ENCODE results near the gene AGO1. TPM values are rescaled to one million over a fixed set of nuclear protein-coding genes. Genes with fewer than 3 reads are reported as not detected.
A peak's percentile ranks its signal among the peaks of the same experiment; 100 is the strongest.

The AGO1 gene
- total RNA-seq, 1 donor from 2014 or later, result 61.5 TPM

GRCh38 chr1:35894656-35895055, 11.6 kb downstream of the AGO1 start:
- Mint-ChIP-seq H3K36me3 (ENCODE audit: low read depth) (peaks cover 13% of the 10 kb centered on the region), H3K27me3 (ENCODE audit: low read depth) (no peaks in the 10 kb centered on the region), H3K4me3 (no peak overlapping the region), H3K27ac (ENCODE audit: unreplicated experiment) (no peak overlapping the region), H3K4me1 (peaks cover 3% of the 10 kb centered on the region), H3K9me3 (no peaks in the 10 kb centered on the region)
- DNase-seq (ENCODE audit: low read depth, low spot score), result no peak
- no peak for TF ChIP-seq CTCF (conservative IDR thresholded peaks at IDR 0.05)

GRCh38 chr1:35899941-35900340, 16.9 kb downstream of the AGO1 start:
- Mint-ChIP-seq H3K9me3 (no peaks in the 10 kb centered on the region), H3K27ac (ENCODE audit: unreplicated experiment) (no peak overlapping the region), H3K4me1 (no peaks in the 10 kb centered on the region), H3K4me3 (no peak overlapping the region), H3K36me3 (ENCODE audit: low read depth) (peaks cover 14% of the 10 kb centered on the region), H3K27me3 (ENCODE audit: low read depth) (no peaks in the 10 kb centered on the region)
- no peak for DNase-seq (ENCODE audit: low read depth, low spot score)
- no peak for TF ChIP-seq CTCF (conservative IDR thresholded peaks at IDR 0.05)

GRCh38 chr1:35901235-35901634, 18.2 kb downstream of the AGO1 start:
- Mint-ChIP-seq H3K4me3 (no peak overlapping the region), H3K4me1 (no peaks in the 10 kb centered on the region), H3K27me3 (ENCODE audit: low read depth) (no peaks in the 10 kb centered on the region), H3K9me3 (no peaks in the 10 kb centered on the region), H3K27ac (ENCODE audit: unreplicated experiment) (no peak overlapping the region), H3K36me3 (ENCODE audit: low read depth) (peaks cover 14% of the 10 kb centered on the region)
- no peak for TF ChIP-seq CTCF (conservative IDR thresholded peaks at IDR 0.05)
- DNase-seq (ENCODE audit: low read depth, low spot score), result no peak

GRCh38 chr1:35902671-35903070, 19.7 kb downstream of the AGO1 start:
- H3K36me3 Mint-ChIP-seq (ENCODE audit: low read depth), result peaks cover 17% of the 10 kb centered on the region

GRCh38 chr1:35914717-35915116, 31.7 kb downstream of the AGO1 start:
- Mint-ChIP-seq H3K27me3 (ENCODE audit: low read depth) (no peaks in the 10 kb centered on the region), H3K36me3 (ENCODE audit: low read depth) (peaks cover 17% of the 10 kb centered on the region), H3K4me3 (no peak overlapping the region), H3K9me3 (no peaks in the 10 kb centered on the region), H3K4me1 (no peaks in the 10 kb centered on the region), H3K27ac (ENCODE audit: unreplicated experiment) (peak overlapping the region; percentile 23)
- DNase-seq (ENCODE audit: low read depth, low spot score), result no peak
- no peak for TF ChIP-seq CTCF (conservative IDR thresholded peaks at IDR 0.05)

More at GRCh38 chr1:35902671-35903070, 19.7 kb downstream of the AGO1 start:
- DNase-seq (ENCODE audit: low read depth, low spot score), result no peak
- Mint-ChIP-seq H3K4me3 (no peak overlapping the region), H3K9me3 (no peaks in the 10 kb centered on the region), H3K27ac (ENCODE audit: unreplicated experiment) (no peak overlapping the region), H3K27me3 (ENCODE audit: low read depth) (no peaks in the 10 kb centered on the region), H3K4me1 (no peaks in the 10 kb centered on the region)
- TF ChIP-seq CTCF (conservative IDR thresholded peaks at IDR 0.05), result no peak

- no peaks in the 10 kb centered on the region for H3K9me3 Mint-ChIP-seq
- no peak overlapping the region for H3K4me3 Mint-ChIP-seq
- TF ChIP-seq CTCF (conservative IDR thresholded peaks at IDR 0.05), result no peak
- no peak for DNase-seq (ENCODE audit: low read depth, low spot score)
- no peaks in the 10 kb centered on the region for H3K27me3 Mint-ChIP-seq (ENCODE audit: low read depth)
- no peak overlapping the region for H3K27ac Mint-ChIP-seq (ENCODE audit: unreplicated experiment)
- H3K36me3 Mint-ChIP-seq (ENCODE audit: low read depth), result peaks cover 17% of the 10 kb centered on the region
- H3K4me1 Mint-ChIP-seq, result no peaks in the 10 kb centered on the region
These were observed 32.7 kb downstream of the AGO1 start for GRCh38 chr1:35915693-35916092.
